NCI-H446 treated with DMSO at 0.1 percent for 48 hours (cell line): ENCODE data around the gene MFAP2.
"Not testable (repeated sequence)": the region's sequence is repeated elsewhere in the genome, so short reads cannot be mapped to it uniquely, and the experiment has no call there.

ENCODE experiments used
- DNase-seq: peaks from one replicate; lab custom pipeline; 2025; lab: John Stamatoyannopoulos, UW

Gene MFAP2

GRCh38 chr1:16929146-16930041 is 51.0 kb downstream of the MFAP2 start:
- DNase-seq = not testable (repeated sequence)

- DNase-seq = no peak
Measured at GRCh38 chr1:16927711-16928485, 52.5 kb downstream of the MFAP2 start.

GRCh38 chr1:16927256-16927655 is 53.2 kb downstream of the MFAP2 start:
- DNase-seq = no peak

GRCh38 chr1:16926491-16927073 is 53.8 kb downstream of the MFAP2 start:
- no peak for DNase-seq

- DNase-seq = no peak
Measured at GRCh38 chr1:16925635-16926490, 54.6 kb downstream of the MFAP2 start.

GRCh38 chr1:16924919-16925477 is 55.4 kb downstream of the MFAP2 start:
- DNase-seq = no peak
